ENCODE measurements around the gene FSTL5.

The FSTL5 gene

DNA sequence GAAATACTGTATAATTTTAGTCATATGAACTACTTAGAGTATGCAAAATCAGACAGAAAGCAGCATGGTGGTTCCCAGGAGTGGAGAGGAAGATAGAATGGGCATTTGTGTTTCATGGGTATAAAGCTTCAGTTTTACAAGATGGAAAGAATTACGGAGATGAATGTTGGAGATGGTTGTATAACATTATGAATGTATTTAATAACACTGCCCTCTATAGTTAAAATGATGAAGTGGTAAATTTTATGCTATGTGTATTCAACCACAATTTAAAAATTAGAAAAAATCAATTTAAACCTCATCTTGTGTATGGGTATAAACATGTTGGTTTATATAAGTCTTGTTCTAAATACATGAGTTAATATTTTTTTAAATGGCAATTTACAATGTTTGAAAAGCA is 521.1 kb downstream of the FSTL5 start:
- Mint-ChIP-seq H3K36me3 (ENCODE audit: low read depth) (no peaks in the 10 kb centered on the region), H3K27me3 (ENCODE audit: low read depth, poor library complexity) (no peaks in the 10 kb centered on the region), H3K9me3 (peaks cover 6% of the 10 kb centered on the region), H3K4me3 (no peak overlapping the region), H3K4me1 (no peaks in the 10 kb centered on the region), H3K27ac (no peak overlapping the region)
- DNase-seq, result no peak
- no peak for TF ChIP-seq CTCF (IDR thresholded peaks at IDR 0.05)

GRCh38 chr4:161629694-161630441 is 533.9 kb downstream of the FSTL5 start:
- Mint-ChIP-seq H3K36me3 (ENCODE audit: low read depth) (no peaks in the 10 kb centered on the region), H3K27ac (peak overlapping the region; percentile 30), H3K4me1 (peaks cover 5% of the 10 kb centered on the region), H3K4me3 (no peak overlapping the region), H3K27me3 (ENCODE audit: low read depth, poor library complexity) (no peaks in the 10 kb centered on the region), H3K9me3 (no peaks in the 10 kb centered on the region)
- no peak for TF ChIP-seq CTCF (IDR thresholded peaks at IDR 0.05)
- peak; percentile 3 for DNase-seq

GRCh38 chr4:161604516-161605300 is 559.1 kb downstream of the FSTL5 start:
- no peaks in the 10 kb centered on the region for H3K27me3 Mint-ChIP-seq (ENCODE audit: low read depth, poor library complexity)
- no peak for DNase-seq
- H3K27ac Mint-ChIP-seq, result no peak overlapping the region
- H3K4me1 Mint-ChIP-seq, result no peaks in the 10 kb centered on the region
- TF ChIP-seq CTCF (IDR thresholded peaks at IDR 0.05), result no peak
- H3K4me3 Mint-ChIP-seq, result no peak overlapping the region
- H3K9me3 Mint-ChIP-seq, result no peaks in the 10 kb centered on the region
- no peaks in the 10 kb centered on the region for H3K36me3 Mint-ChIP-seq (ENCODE audit: low read depth)

DNA sequence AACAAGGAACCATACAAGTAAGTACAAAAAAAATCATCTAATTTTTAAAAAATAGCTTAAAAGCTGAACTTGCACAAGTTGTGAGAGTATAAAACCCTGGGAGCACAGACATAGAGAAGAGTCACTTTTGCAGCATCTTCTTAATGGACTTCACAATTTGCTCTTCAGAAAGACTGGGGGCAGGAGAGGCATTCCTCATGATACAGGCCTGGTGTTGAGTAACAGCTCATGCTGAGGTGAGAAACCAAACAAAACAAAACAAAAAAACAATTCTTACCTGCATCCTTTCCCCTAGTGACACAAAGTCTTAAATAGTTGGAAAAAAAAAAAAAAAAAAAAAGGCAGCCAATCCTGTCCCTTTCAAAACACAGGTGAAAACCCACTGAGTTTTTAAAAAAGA is 562.8 kb downstream of the FSTL5 start:
- H3K4me3 Mint-ChIP-seq, result no peak overlapping the region
- H3K4me1 Mint-ChIP-seq, result no peaks in the 10 kb centered on the region
- H3K27me3 Mint-ChIP-seq (ENCODE audit: low read depth, poor library complexity), result no peaks in the 10 kb centered on the region
- no peaks in the 10 kb centered on the region for H3K36me3 Mint-ChIP-seq (ENCODE audit: low read depth)
- no peak for DNase-seq
- no peak for TF ChIP-seq CTCF (IDR thresholded peaks at IDR 0.05)
- no peaks in the 10 kb centered on the region for H3K9me3 Mint-ChIP-seq
- no peak overlapping the region for H3K27ac Mint-ChIP-seq

GRCh38 chr4:161595230-161595771 is 568.5 kb downstream of the FSTL5 start:
- no peak for TF ChIP-seq CTCF (IDR thresholded peaks at IDR 0.05)
- no peaks in the 10 kb centered on the region for H3K9me3 Mint-ChIP-seq
- no peak overlapping the region for H3K4me3 Mint-ChIP-seq
- DNase-seq, result no peak
- H3K36me3 Mint-ChIP-seq (ENCODE audit: low read depth), result no peaks in the 10 kb centered on the region
- H3K27me3 Mint-ChIP-seq (ENCODE audit: low read depth, poor library complexity), result no peaks in the 10 kb centered on the region
- no peaks in the 10 kb centered on the region for H3K4me1 Mint-ChIP-seq
- H3K27ac Mint-ChIP-seq, result no peak overlapping the region
